Activated naive CD8-positive, alpha-beta T cell treated with anti-CD3 and anti-CD28 coated beads for 36 hours (primary cell): Measurements from ENCODE around the gene KCNH4. TPM values are rescaled to one million over a fixed set of nuclear protein-coding genes. Genes with fewer than 3 reads are reported as not detected.
"Not testable (repeated sequence)": the region's sequence is repeated elsewhere in the genome, so short reads cannot be mapped to it uniquely, and the experiment has no call there.

Source experiments
- DNase-seq: peaks from one replicate; pipeline ENCODE4 v3.0.0; 2021
- H3K27ac Mint-ChIP-seq: one replicate; pipeline ENCODE4 v1.8.0; 2022; ENCODE audit warnings: mild to moderate bottlenecking, moderate library complexity, mixed read lengths
- H3K27me3 Mint-ChIP-seq: one replicate; pipeline ENCODE4 v1.8.0; 2022; ENCODE audit warnings: mild to moderate bottlenecking, mixed read lengths
- H3K36me3 Mint-ChIP-seq: one replicate; pipeline ENCODE4 v1.8.0; 2021; ENCODE audit warnings: mild to moderate bottlenecking, mixed read lengths
- H3K4me1 Mint-ChIP-seq: one replicate; pipeline ENCODE4 v1.8.0; 2021; ENCODE audit warnings: mixed read lengths
- H3K4me3 Mint-ChIP-seq: one replicate; pipeline ENCODE4 v1.8.0; 2022; ENCODE audit warnings: mild to moderate bottlenecking, moderate library complexity, mixed read lengths
- H3K9me3 Mint-ChIP-seq: one replicate; pipeline ENCODE4 v1.8.0; 2022; ENCODE audit warnings: mixed read lengths
- total RNA-seq, 2 experiments: library from RNA; stranded (reverse); gene quantifications; one replicate each; pipeline ENCODE4 v1.2.3, GENCODE V29; 2021

The KCNH4 gene
- under 1 TPM; 0.39 to 0.44 TPM for total RNA-seq

- H3K27me3 Mint-ChIP-seq, result peaks cover 47% of the 10 kb centered on the region
- peaks cover 39% of the 10 kb centered on the region for H3K4me1 Mint-ChIP-seq
- peak; percentile 88 for DNase-seq
- H3K9me3 Mint-ChIP-seq, result no peaks in the 10 kb centered on the region
- H3K27ac Mint-ChIP-seq, result no peak within 1 kb of the TSS
- H3K4me3 Mint-ChIP-seq, result peak within 1 kb of the TSS; percentile 57
- no peaks in the 10 kb centered on the region for H3K36me3 Mint-ChIP-seq
Measured at GRCh38 chr17:42180922-42181850, at the start of gene KCNH4. TSS of gene KCNH4 (minus strand) at chr17:42181142. CDS start at chr17:42180945, 197 bp downstream.

DNA sequence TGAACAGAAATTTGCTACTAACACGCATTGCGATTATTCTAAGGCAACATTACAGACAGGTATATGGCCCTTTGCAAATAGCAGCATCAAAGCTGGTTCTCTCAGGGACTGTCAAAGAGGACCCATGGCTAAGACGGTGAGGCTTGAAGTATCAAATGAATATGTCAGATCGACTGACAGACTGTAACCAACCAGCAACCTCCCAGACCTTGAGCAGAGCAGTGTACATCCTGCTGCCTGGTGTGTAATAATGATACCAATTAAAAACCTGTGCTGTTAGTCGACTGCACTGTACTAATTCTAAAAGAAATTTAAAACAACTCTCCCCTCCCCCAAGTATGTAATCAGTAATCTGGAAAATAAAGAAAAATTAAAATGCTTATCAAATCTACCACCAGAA, 49.3 kb upstream of the KCNH4 start:
- H3K4me1 Mint-ChIP-seq, result peaks cover 22% of the 10 kb centered on the region
- H3K36me3 Mint-ChIP-seq, result peaks cover 5% of the 10 kb centered on the region
- H3K27me3 Mint-ChIP-seq, result no peaks in the 10 kb centered on the region
- DNase-seq, result no peak
- H3K4me3 Mint-ChIP-seq, result no peak overlapping the region
- H3K27ac Mint-ChIP-seq, result no peak overlapping the region
- H3K9me3 Mint-ChIP-seq, result no peaks in the 10 kb centered on the region

- H3K4me3 Mint-ChIP-seq, result no peak overlapping the region
- no peak for DNase-seq
- peak overlapping the region; percentile 5 for H3K27ac Mint-ChIP-seq
- H3K36me3 Mint-ChIP-seq, result peaks cover 6% of the 10 kb centered on the region
- peaks cover 10% of the 10 kb centered on the region for H3K4me1 Mint-ChIP-seq
- no peaks in the 10 kb centered on the region for H3K9me3 Mint-ChIP-seq
- H3K27me3 Mint-ChIP-seq, result no peaks in the 10 kb centered on the region
Measured at GRCh38 chr17:42227849-42228700, 47.1 kb upstream of the KCNH4 start.

GRCh38 chr17:42225646-42226045, 44.7 kb upstream of the KCNH4 start:
- Mint-ChIP-seq H3K4me3 (no peak overlapping the region), H3K9me3 (no peaks in the 10 kb centered on the region), H3K27ac (no peak overlapping the region), H3K4me1 (peaks cover 10% of the 10 kb centered on the region), H3K27me3 (no peaks in the 10 kb centered on the region), H3K36me3 (peaks cover 12% of the 10 kb centered on the region)
- DNase-seq, result no peak

DNA sequence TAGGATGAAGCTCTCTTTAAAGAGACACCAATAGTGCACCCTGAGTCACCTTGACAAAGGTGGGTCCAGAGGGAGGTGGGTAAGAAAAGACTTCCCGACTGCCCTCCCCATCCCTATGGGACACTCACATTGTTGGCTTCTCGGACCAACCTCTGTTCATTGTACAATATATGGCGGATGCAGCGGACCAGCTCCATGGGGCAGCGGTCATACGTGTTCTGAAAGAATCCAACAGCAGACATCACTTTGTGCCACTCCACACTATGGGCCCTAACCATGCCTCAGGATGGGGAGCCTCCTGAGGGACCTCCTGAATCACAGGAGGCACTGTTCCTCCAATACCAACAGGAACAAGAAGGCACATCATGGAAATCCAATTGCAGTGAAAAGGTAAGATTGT, 43.7 kb upstream of the KCNH4 start:
- Mint-ChIP-seq H3K27me3 (no peaks in the 10 kb centered on the region), H3K9me3 (no peaks in the 10 kb centered on the region), H3K4me3 (no peak overlapping the region), H3K36me3 (peaks cover 12% of the 10 kb centered on the region), H3K27ac (no peak overlapping the region), H3K4me1 (peaks cover 3% of the 10 kb centered on the region)
- DNase-seq, result no peak

GRCh38 chr17:42221886-42222745, 41.2 kb upstream of the KCNH4 start:
- Mint-ChIP-seq H3K4me3 (no peak overlapping the region), H3K27me3 (no peaks in the 10 kb centered on the region), H3K36me3 (peaks cover 14% of the 10 kb centered on the region), H3K9me3 (no peaks in the 10 kb centered on the region), H3K4me1 (no peaks in the 10 kb centered on the region), H3K27ac (peak overlapping the region; percentile 8)
- peak; percentile 44 for DNase-seq

GRCh38 chr17:42219280-42219679, 38.3 kb upstream of the KCNH4 start:
- DNase-seq, H3K4me3 Mint-ChIP-seq, H3K36me3 Mint-ChIP-seq, H3K4me1 Mint-ChIP-seq, H3K27ac Mint-ChIP-seq, H3K9me3 Mint-ChIP-seq, H3K27me3 Mint-ChIP-seq: not testable (repeated sequence)

- H3K9me3 Mint-ChIP-seq, result no peaks in the 10 kb centered on the region
- no peak for DNase-seq
- no peaks in the 10 kb centered on the region for H3K27me3 Mint-ChIP-seq
- H3K36me3 Mint-ChIP-seq, result peaks cover 6% of the 10 kb centered on the region
- H3K4me3 Mint-ChIP-seq, result no peak overlapping the region
- no peaks in the 10 kb centered on the region for H3K4me1 Mint-ChIP-seq
- H3K27ac Mint-ChIP-seq, result no peak overlapping the region
Measured at GRCh38 chr17:42214156-42214555, 33.2 kb upstream of the KCNH4 start.

DNA sequence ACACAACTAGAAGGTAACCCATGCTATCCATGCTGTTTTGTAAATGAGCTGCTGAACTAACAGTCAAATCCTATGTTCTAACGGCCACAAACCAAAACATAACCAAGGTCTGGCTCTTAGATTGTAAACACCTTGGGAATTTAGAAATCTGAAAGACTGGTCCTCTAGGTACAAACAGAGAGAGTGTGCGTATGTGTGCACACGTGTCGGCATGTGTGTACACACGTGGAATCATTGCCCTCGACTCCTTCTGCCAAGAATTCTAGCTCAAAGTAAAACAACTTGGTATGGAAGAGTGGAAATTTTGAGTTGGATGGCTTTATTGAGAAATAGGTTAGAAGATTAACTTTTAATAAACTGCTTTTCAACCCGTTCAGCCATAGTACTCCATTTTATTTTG, 31.4 kb upstream of the KCNH4 start:
- no peak overlapping the region for H3K27ac Mint-ChIP-seq
- H3K4me3 Mint-ChIP-seq, result no peak overlapping the region
- H3K27me3 Mint-ChIP-seq, result no peaks in the 10 kb centered on the region
- H3K9me3 Mint-ChIP-seq, result no peaks in the 10 kb centered on the region
- H3K4me1 Mint-ChIP-seq, result no peaks in the 10 kb centered on the region
- H3K36me3 Mint-ChIP-seq, result peaks cover 7% of the 10 kb centered on the region
- DNase-seq, result no peak

DNA sequence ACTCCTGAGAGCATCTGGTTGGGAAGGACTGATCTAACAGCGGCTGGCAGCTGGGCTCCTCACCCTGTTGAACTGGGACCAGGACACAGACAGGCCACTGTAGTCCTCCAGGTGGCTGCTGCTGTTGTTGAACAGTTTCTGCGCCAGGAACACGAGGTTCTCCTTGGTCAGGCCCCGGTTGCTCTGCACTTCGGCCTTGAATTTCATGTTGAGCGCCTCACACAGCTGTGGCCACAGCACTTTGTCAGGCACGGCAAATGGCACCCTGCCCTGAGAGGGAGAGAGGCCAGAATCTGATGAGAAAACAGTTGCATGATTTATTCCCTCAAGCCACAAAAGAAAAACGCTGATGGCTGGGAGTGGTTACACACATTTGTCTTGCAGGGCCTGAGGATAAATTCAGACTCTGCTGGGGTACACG, 31.0 kb upstream of the KCNH4 start:
- not testable (repeated sequence) for H3K27me3 Mint-ChIP-seq, DNase-seq, H3K4me3 Mint-ChIP-seq, H3K9me3 Mint-ChIP-seq, H3K36me3 Mint-ChIP-seq, H3K4me1 Mint-ChIP-seq, H3K27ac Mint-ChIP-seq

DNA sequence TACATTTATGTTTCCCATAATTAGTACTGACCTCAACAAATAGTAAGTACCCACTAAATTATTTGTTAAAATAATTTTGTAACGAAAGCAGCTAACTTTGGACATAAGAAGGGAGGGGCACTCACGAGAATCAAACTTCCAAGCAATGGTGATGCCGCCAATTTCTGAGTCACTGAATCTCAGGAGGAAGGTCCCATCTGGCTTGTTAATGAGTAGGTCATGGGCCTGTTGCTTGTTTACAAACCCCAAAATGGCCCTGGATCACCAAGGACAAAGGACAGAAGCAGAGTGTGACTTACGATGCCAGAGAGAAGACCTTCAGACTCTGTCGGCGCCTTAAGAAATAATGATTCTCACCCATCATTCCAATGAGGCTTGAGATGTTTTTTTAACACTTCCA, 29.1 kb upstream of the KCNH4 start:
- peaks cover 9% of the 10 kb centered on the region for H3K36me3 Mint-ChIP-seq
- DNase-seq, result no peak
- no peak overlapping the region for H3K4me3 Mint-ChIP-seq
- H3K9me3 Mint-ChIP-seq, result no peaks in the 10 kb centered on the region
- no peak overlapping the region for H3K27ac Mint-ChIP-seq
- no peaks in the 10 kb centered on the region for H3K27me3 Mint-ChIP-seq
- H3K4me1 Mint-ChIP-seq, result peaks cover 2% of the 10 kb centered on the region

DNA sequence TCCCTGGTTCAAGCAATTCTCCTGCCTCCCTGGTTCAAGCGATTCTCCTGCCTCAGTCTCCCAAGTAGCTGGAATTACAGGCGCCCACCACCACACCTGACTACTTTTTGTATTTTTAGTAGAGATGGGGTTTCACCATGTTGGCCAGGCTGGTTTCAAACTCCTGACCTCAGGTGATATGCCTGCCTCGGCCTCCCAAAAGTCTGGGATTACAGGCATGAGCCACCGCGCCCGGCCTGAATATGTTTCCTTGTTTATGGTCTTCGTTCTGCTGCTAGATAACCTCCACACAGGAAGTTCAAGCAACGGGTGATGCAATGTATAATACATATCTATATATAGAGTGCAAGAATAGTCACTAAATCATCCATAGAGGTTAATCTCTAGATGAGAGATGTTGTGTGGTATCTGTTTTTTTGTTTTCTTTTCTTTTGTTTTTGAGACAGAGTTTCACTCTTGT, 25.2 kb upstream of the KCNH4 start:
- H3K4me1 Mint-ChIP-seq, H3K9me3 Mint-ChIP-seq, H3K4me3 Mint-ChIP-seq, H3K27me3 Mint-ChIP-seq, DNase-seq: not testable (repeated sequence)
- H3K27ac Mint-ChIP-seq, result peak overlapping the region; percentile 8
- H3K36me3 Mint-ChIP-seq, result peaks cover 13% of the 10 kb centered on the region

- no peaks in the 10 kb centered on the region for H3K27me3 Mint-ChIP-seq
- no peak overlapping the region for H3K27ac Mint-ChIP-seq
- peaks cover 4% of the 10 kb centered on the region for H3K4me1 Mint-ChIP-seq
- H3K4me3 Mint-ChIP-seq, result no peak overlapping the region
- peaks cover 8% of the 10 kb centered on the region for H3K36me3 Mint-ChIP-seq
- H3K9me3 Mint-ChIP-seq, result no peaks in the 10 kb centered on the region
- no peak for DNase-seq
Measured at GRCh38 chr17:42203354-42203753, 22.4 kb upstream of the KCNH4 start.

DNA sequence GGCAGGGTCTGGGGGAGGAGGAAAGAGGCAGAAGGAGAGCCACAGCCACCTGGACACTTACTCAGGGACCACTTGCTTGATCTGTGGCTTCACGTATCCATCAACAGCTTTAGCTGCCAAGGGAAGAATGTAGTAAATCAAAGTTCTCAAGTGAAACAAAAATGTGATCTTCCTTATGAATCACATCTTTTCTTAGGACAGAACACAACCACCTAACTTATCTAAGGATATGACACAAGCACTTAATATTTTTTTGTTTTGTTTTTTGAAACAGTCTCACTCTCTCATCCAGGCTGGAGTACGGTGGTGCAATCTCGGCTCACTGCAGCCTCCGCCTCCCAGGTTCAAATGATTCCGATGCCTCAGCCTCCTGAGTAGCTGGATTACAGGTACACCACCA, 21.8 kb upstream of the KCNH4 start:
- H3K27me3 Mint-ChIP-seq, result no peaks in the 10 kb centered on the region
- peaks cover 4% of the 10 kb centered on the region for H3K4me1 Mint-ChIP-seq
- peak overlapping the region; percentile 12 for H3K27ac Mint-ChIP-seq
- DNase-seq, result no peak
- no peak overlapping the region for H3K4me3 Mint-ChIP-seq
- no peaks in the 10 kb centered on the region for H3K9me3 Mint-ChIP-seq
- peaks cover 8% of the 10 kb centered on the region for H3K36me3 Mint-ChIP-seq
